AG08396 (cell line): ENCODE data around the gene BRD1.
A peak's percentile ranks its signal among the peaks of the same experiment; 100 is the strongest.
"Not testable (repeated sequence)": the region's sequence is repeated elsewhere in the genome, so short reads cannot be mapped to it uniquely, and the experiment has no call there.

Source experiments
- DNase-seq: peaks from one replicate; pipeline ENCODE4 v3.0.0; 2012; ENCODE audit warnings: low spot score, mixed read lengths

BRD1 gene

GRCh38 chr22:49852898-49853894, 25.5 kb upstream of the BRD1 start, which contains the start of gene ZBED4:
ZBED4 (plus strand) TSS chr22:49853844; CDS start chr22:49883663, 29,819 bp downstream.
- peak; percentile 100 for DNase-seq

GRCh38 chr22:49852568-49852897, 24.9 kb upstream of the BRD1 start:
- not testable (repeated sequence) for DNase-seq

GRCh38 chr22:49850959-49851802, 23.5 kb upstream of the BRD1 start:
- no peak for DNase-seq

- DNase-seq, result no peak
These were observed 22.6 kb upstream of the BRD1 start for GRCh38 chr22:49850021-49850911.

- no peak for DNase-seq
These were observed 21.7 kb upstream of the BRD1 start for GRCh38 chr22:49849161-49850020.

- DNase-seq, result no peak
These were observed 21.1 kb upstream of the BRD1 start for GRCh38 chr22:49848690-49849160.

- no peak for DNase-seq
These were observed 20.3 kb upstream of the BRD1 start for GRCh38 chr22:49847751-49848689.

- DNase-seq, result no peak
These were observed 18.2 kb upstream of the BRD1 start for GRCh38 chr22:49845666-49846459.

GRCh38 chr22:49845241-49845640, 17.6 kb upstream of the BRD1 start:
- DNase-seq, result no peak

GRCh38 chr22:49838771-49839717, 11.4 kb upstream of the BRD1 start:
- DNase-seq, result no peak

- DNase-seq, result no peak
These were observed 5.8 kb upstream of the BRD1 start for GRCh38 chr22:49833340-49834007.

GRCh38 chr22:49829044-49829853, 1.6 kb upstream of the BRD1 start:
- DNase-seq, result no peak

- no peak for DNase-seq
These were observed 909 bp upstream of the BRD1 start for GRCh38 chr22:49828599-49828965.

GRCh38 chr22:49827271-49827852, 311 bp downstream of the BRD1 start:
- peak; percentile 60 for DNase-seq

- DNase-seq, result peak; percentile 58
These were observed 936 bp downstream of the BRD1 start for GRCh38 chr22:49826603-49827270.
